K562 (cell line): Measurements from ENCODE around the gene AK4. TPM values are rescaled to one million over a fixed set of nuclear protein-coding genes. Genes with fewer than 3 reads are reported as not detected.

ENCODE experiments used
- ATF7 ChIP-seq: fragments of 450-650 bp; IDR thresholded peaks from 2 replicates; pipeline ENCODE4 v1.7.1; 2014; ENCODE audit warnings: mild to moderate bottlenecking, moderate library complexity
- BCL6 ChIP-seq: fragments of 250-450 bp; sonication (Bioruptor Pico); IDR thresholded peaks from 2 replicates; pipeline ENCODE4 v1.4.0; 2020
- BRCA1 ChIP-seq, 2 experiments: fragments of 450-650 bp in 1 of 2; sonication (generic) in 1 of 2; formaldehyde crosslinking in 1 of 2; IDR thresholded peaks; 2 replicates each; pipeline versions ENCODE4 v1.5.0 to v1.6.1; 2017 to 2020; ENCODE audit warnings: mild to moderate bottlenecking in 1 of 2, missing genetic modification reagents in 1 of 2
- CBFA2T2 ChIP-seq: fragments of 450-650 bp; conservative IDR thresholded peaks from 2 replicates; pipeline ENCODE4 v1.6.1; 2017; ENCODE audit warnings: mild to moderate bottlenecking
- CEBPB ChIP-seq: fragments of 450-650 bp; IDR thresholded peaks from 2 replicates; pipeline ENCODE4 v1.6.1; 2016; ENCODE audit warnings: missing genetic modification characterization, missing compliant biosample characterization
- CEBPG ChIP-seq, 3 experiments: fragments of 200-800 bp in 1 of 3; sonication (Bioruptor generic) in 1 of 3; sonication (generic) in 1 of 3; formaldehyde crosslinking in 1 of 3; IDR thresholded peaks in 2 of 3; conservative IDR thresholded peaks in 1 of 3; 2 replicates each; pipeline versions ENCODE4 v1.6.1 to v1.8.0; 2016 to 2022; ENCODE audit warnings: missing compliant biosample characterization in 2 of 3, missing genetic modification characterization in 2 of 3, mild to moderate bottlenecking in 1 of 3, missing genetic modification reagents in 1 of 3
- CREB3L1 ChIP-seq: fragments of 450-650 bp; IDR thresholded peaks from 2 replicates; pipeline ENCODE4 v1.6.1; 2014; ENCODE audit warnings: low read depth, mild to moderate bottlenecking, moderate library complexity, borderline replicate concordance
- E2F5 ChIP-seq: sonication (generic); formaldehyde crosslinking; IDR thresholded peaks from 2 replicates; pipeline ENCODE4 v1.8.0; 2022; ENCODE audit warnings: mild to moderate bottlenecking, missing genetic modification reagents
- EP400 ChIP-seq: fragments of 450-650 bp; IDR thresholded peaks from 2 replicates; pipeline ENCODE4 v1.6.1; 2017; ENCODE audit warnings: antibody characterized with exemption, mild to moderate bottlenecking, moderate library complexity
- GATAD2A ChIP-seq: fragments of 450-650 bp; IDR thresholded peaks from 2 replicates; pipeline ENCODE4 v1.6.1; 2017
- GATAD2B ChIP-seq: fragments of 450-650 bp; IDR thresholded peaks from 2 replicates; pipeline ENCODE4 v1.6.1; 2017; ENCODE audit warnings: mild to moderate bottlenecking, borderline replicate concordance
- GTF2A2 ChIP-seq: IDR thresholded peaks from 2 replicates; pipeline ENCODE4 v1.6.1; 2016; ENCODE audit warnings: mild to moderate bottlenecking, missing genetic modification characterization, missing compliant biosample characterization
- KDM4B ChIP-seq, 2 experiments: fragments of 450-650 bp in 1 of 2; sonication (generic) in 1 of 2; IDR thresholded peaks; 2 replicates each; pipeline ENCODE4 v1.6.1; 2016 to 2017; ENCODE audit warnings: borderline replicate concordance in 2 of 2, antibody characterized with exemption in 1 of 2, low read depth in 1 of 2, mild to moderate bottlenecking in 1 of 2
- L3MBTL2 ChIP-seq: fragments of 450-650 bp; IDR thresholded peaks from 2 replicates; pipeline ENCODE4 v1.6.1; 2016; ENCODE audit warnings: mild to moderate bottlenecking, moderate library complexity
- PCBP1 ChIP-seq: fragments of 200-400 bp; formaldehyde crosslinking; IDR thresholded peaks from 2 replicates; pipeline ENCODE4 v1.6.1; 2018; ENCODE audit warnings: mild to moderate bottlenecking, low read depth, low read length; ENCODE audit not compliant: poor library complexity, severe bottlenecking
- POLR2G ChIP-seq: fragments of 200-400 bp; formaldehyde crosslinking; IDR thresholded peaks from 2 replicates; pipeline ENCODE4 v1.6.1; 2017; ENCODE audit warnings: low read depth, mild to moderate bottlenecking, antibody characterized with exemption, low read length, moderate library complexity
- PRMT5 ChIP-seq: sonication (generic); formaldehyde crosslinking; IDR thresholded peaks from 2 replicates; pipeline ENCODE4 v1.5.0; 2020; ENCODE audit warnings: missing genetic modification reagents
- RB1 ChIP-seq: fragments of 450-650 bp; IDR thresholded peaks from 2 replicates; pipeline ENCODE4 v1.6.1; 2017; ENCODE audit warnings: low read depth, mild to moderate bottlenecking
- RBBP5 ChIP-seq: fragments of 200-600 bp; sonication (generic); IDR thresholded peaks from 2 replicates; pipeline ENCODE4 v1.6.1; 2012; ENCODE audit warnings: borderline replicate concordance, mild to moderate bottlenecking, low read length, control low read depth, inconsistent platforms; ENCODE audit not compliant: insufficient read depth, poor library complexity, severe bottlenecking
- ZFX ChIP-seq: sonication (generic); formaldehyde crosslinking; IDR thresholded peaks from 2 replicates; pipeline ENCODE4 v1.8.0; 2022; ENCODE audit warnings: mild to moderate bottlenecking, missing genetic modification reagents, moderate library complexity
- ZNF277 ChIP-seq: fragments of 250-450 bp; sonication (Bioruptor Pico); IDR thresholded peaks from 2 replicates; pipeline ENCODE4 v1.8.0; 2022; ENCODE audit warnings: inconsistent platforms, mild to moderate bottlenecking, moderate library complexity, borderline replicate concordance
- polyA plus RNA-seq, 8 experiments: library from polyadenylated mRNA; depleted of rRNA in 4 of 8; stranded (reverse) in 5 of 8; unstranded in 3 of 8; fragments of >200 nt; fragmentation: Nextera tagmentation in 2 of 8; fragmentation: Illumina TruSeq in 1 of 8; extraction: Ambion mirVana in 2 of 8; extraction: Trizol in 1 of 8; gene quantifications; 2 replicates each; pipeline versions ENCODE4 v1.2.1 to v1.2.3, GENCODE V29; 2011 to 2014; ENCODE audit warnings: inconsistent platforms in 1 of 8, missing spikeins in 1 of 8
- total RNA-seq, 7 experiments: library from RNA; depleted of rRNA in 6 of 7; stranded (reverse); fragments of >200 nt in 6 of 7; fragmentation: Illumina TruSeq in 2 of 7; extraction: Trizol in 2 of 7; gene quantifications; 2 replicates each; pipeline versions ENCODE4 v1.2.1 to v1.2.3, GENCODE V29; 2011 to 2021; ENCODE audit warnings: low replicate concordance in 1 of 7

AK4 gene
- total and polyA plus RNA-seq, 9 of the 15 experiments (the other 6 are each of a cell fraction or from before 2014, with no cell fraction given) = 10.4 to 96.6 (median 21.5) TPM

- TF ChIP-seq BCL6 (CRISPR knock-in tag) (no peak), CBFA2T2 (no peak), RB1 (peak; percentile 39; the same call in 1 of the 2 replicates), GATAD2B (0 out of 2 replicates have a peak, but pooled peaks have one; percentile 77), EP400 (peak; percentile 67; the same call in 1 of the 2 replicates), ZNF277 (CRISPR knock-in tag) (no peak), CEBPB (tag) (peak; percentile 50; the same call in 1 of the 2 replicates), ZFX (CRISPR knock-in tag) (peak; percentile 60), L3MBTL2 (peak; percentile 96), CREB3L1 (peak; percentile 35; the same call in 1 of the 2 replicates), E2F5 (CRISPR knock-in tag) (0 out of 2 replicates have a peak, but pooled peaks have one; percentile 46), CEBPG (CRISPR knock-in tag; IDR thresholded peaks at IDR 0.05) (0 out of 2 replicates have a peak, but pooled peaks have one; percentile 3), CEBPG (tag; conservative IDR thresholded peaks at IDR 0.05 in 1 of 2, IDR thresholded peaks at IDR 0.05 in 1 of 2) (peak; percentile 8 to 38; a peak in 1 of 4 replicates), KDM4B (IDR thresholded peaks at IDR 0.05; ENCODE audit: borderline replicate concordance in 2 of 2, low read depth in 1 of 2) (0 out of 4 replicates have a peak, but pooled peaks of 1 of the 2 experiments have one; percentile 28), GATAD2A (peak; percentile 62; the same call in 1 of the 2 replicates), PCBP1 (peak; percentile 24), BRCA1 (IDR thresholded peaks at IDR 0.05) (no peak), BRCA1 (CRISPR knock-in tag; IDR thresholded peaks at IDR 0.05) (0 out of 2 replicates have a peak, but pooled peaks have one; percentile 50), ATF7 (peak; percentile 45; the same call in 1 of the 2 replicates), POLR2G (peak; percentile 77), GTF2A2 (tag) (0 out of 2 replicates have a peak, but pooled peaks have one; percentile 27), RBBP5 (peak; percentile 64), PRMT5 (CRISPR knock-in tag) (no peak)
Measured at GRCh38 chr1:65147424-65148177, 402 bp upstream of the AK4 start (continued).
